GM18520 (cell line): ENCODE data around the gene C9orf78.
"Not testable (repeated sequence)": the region's sequence is repeated elsewhere in the genome, so short reads cannot be mapped to it uniquely, and the experiment has no call there.

ENCODE experiments used
- ATAC-seq: cut with Tn5 transposase; IDR thresholded peaks from one replicate; pipeline ENCODE4 v1.9.1; 2021; ENCODE audit not compliant: unreplicated experiment

Gene C9orf78

GRCh38 chr9:129813661-129814060 lies 21.4 kb downstream of the C9orf78 start:
- ATAC-seq: no peak

GRCh38 chr9:129812385-129812784 lies 22.7 kb downstream of the C9orf78 start:
- no peak for ATAC-seq

GRCh38 chr9:129811967-129812363 lies 23.1 kb downstream of the C9orf78 start:
- no peak for ATAC-seq

GRCh38 chr9:129810788-129811187 lies 24.3 kb downstream of the C9orf78 start:
- no peak for ATAC-seq

- ATAC-seq: no peak
Measured at GRCh38 chr9:129810116-129810515, 25.0 kb downstream of the C9orf78 start.

GRCh38 chr9:129809346-129809745 lies 25.7 kb downstream of the C9orf78 start:
- no peak for ATAC-seq

GRCh38 chr9:129806061-129806460 lies 29.0 kb downstream of the C9orf78 start:
- no peak for ATAC-seq

- ATAC-seq: peak; percentile 3
Measured at GRCh38 chr9:129803676-129804060, 31.4 kb downstream of the C9orf78 start.

- ATAC-seq: peak; percentile 86
Measured at GRCh38 chr9:129802833-129803675, 32.0 kb downstream of the C9orf78 start, which contains the start of gene TOR1B. TOR1B (plus strand) TSS chr9:129803184; CDS start chr9:129803213, 29 bp downstream.

GRCh38 chr9:129801504-129801903 lies 33.6 kb downstream of the C9orf78 start:
- ATAC-seq: no peak

GRCh38 chr9:129798973-129799372 lies 36.1 kb downstream of the C9orf78 start:
- ATAC-seq: no peak

GRCh38 chr9:129796029-129796428 lies 39.0 kb downstream of the C9orf78 start:
- ATAC-seq: not testable (repeated sequence)

GRCh38 chr9:129794549-129794948 lies 40.5 kb downstream of the C9orf78 start:
- ATAC-seq: no peak

GRCh38 chr9:129786481-129786880 lies 48.6 kb downstream of the C9orf78 start:
- no peak for ATAC-seq

- no peak for ATAC-seq
Measured at GRCh38 chr9:129785866-129786265, 49.2 kb downstream of the C9orf78 start.

- ATAC-seq: not testable (repeated sequence)
Measured at GRCh38 chr9:129784970-129785369, 50.1 kb downstream of the C9orf78 start.

GRCh38 chr9:129783516-129784361 lies 51.3 kb downstream of the C9orf78 start:
- ATAC-seq: no peak

GRCh38 chr9:129781981-129782380 lies 53.1 kb downstream of the C9orf78 start:
- no peak for ATAC-seq

GRCh38 chr9:129781131-129781530 lies 53.9 kb downstream of the C9orf78 start:
- no peak for ATAC-seq

- no peak for ATAC-seq
Measured at GRCh38 chr9:129779560-129780190, 55.4 kb downstream of the C9orf78 start.

GRCh38 chr9:129778469-129778868 lies 56.6 kb downstream of the C9orf78 start:
- ATAC-seq: no peak
